ENCODE data around the gene R3HDM2.

- TF ChIP-seq ZNF274 (IDR thresholded peaks at IDR 0.05; ENCODE audit: low read depth, low read length) (no peak), YY1 (IDR thresholded peaks at IDR 0.05; ENCODE audit: insufficient read depth, insufficient read length) (no peak)
Observed at GRCh38 chr12:57467915-57468314, 37.1 kb upstream of the R3HDM2 start.
